HG03097 (cell line): Measurements from ENCODE around the gene NKAIN2.

Experiments used
- ATAC-seq: cut with Tn5 transposase; IDR thresholded peaks from one replicate; pipeline ENCODE4 v1.9.1; 2021; ENCODE audit not compliant: unreplicated experiment, low FRiP score

NKAIN2 gene

GRCh38 chr6:124470803-124471202, 667.1 kb downstream of the NKAIN2 start:
- no peak for ATAC-seq

DNA sequence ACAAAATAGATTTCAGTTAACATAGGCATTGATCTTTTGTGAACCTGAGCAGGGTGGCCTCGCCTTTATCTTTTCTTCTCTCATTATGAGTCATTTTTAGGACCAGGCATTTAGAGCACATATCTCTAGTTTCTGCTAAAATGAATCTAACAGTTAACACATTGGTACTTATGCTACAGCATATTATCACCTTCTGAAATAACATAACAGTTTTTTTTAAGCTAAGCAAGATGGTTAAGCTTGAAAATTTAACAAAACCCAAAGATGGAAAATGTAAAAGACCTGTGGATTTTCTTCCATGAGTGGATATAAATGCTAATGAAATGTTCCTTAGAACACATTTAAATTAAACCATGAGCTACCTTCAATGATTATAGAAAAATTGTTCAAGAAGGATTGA, 671.5 kb downstream of the NKAIN2 start:
- no peak for ATAC-seq

GRCh38 chr6:124478906-124479305, 675.2 kb downstream of the NKAIN2 start:
- ATAC-seq: no peak

- ATAC-seq: no peak
These were observed 676.3 kb downstream of the NKAIN2 start for GRCh38 chr6:124479991-124480430.

DNA sequence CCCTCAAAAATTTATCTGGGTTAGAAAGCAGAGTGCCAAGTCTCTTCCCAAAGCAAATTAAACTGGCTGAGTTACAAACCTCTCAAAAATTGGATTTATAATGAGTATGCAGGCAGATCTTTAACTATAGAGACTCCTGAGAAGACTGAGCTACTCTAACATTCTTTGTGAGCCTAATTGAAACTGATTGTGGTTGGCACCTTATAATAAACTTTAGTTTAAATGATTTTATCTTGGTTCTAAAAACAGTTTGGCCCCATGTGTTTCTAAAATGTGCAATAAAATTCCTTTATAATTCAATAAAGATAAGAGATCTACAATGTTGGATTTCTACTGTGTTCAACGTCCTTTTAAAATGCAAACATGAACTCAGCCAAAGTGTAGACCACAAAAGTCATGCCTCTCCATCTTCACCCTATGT, 678.4 kb downstream of the NKAIN2 start:
- ATAC-seq: no peak

- ATAC-seq: no peak
These were observed 684.2 kb downstream of the NKAIN2 start for GRCh38 chr6:124487623-124488431.

GRCh38 chr6:124490122-124490521, 686.5 kb downstream of the NKAIN2 start:
- no peak for ATAC-seq

DNA sequence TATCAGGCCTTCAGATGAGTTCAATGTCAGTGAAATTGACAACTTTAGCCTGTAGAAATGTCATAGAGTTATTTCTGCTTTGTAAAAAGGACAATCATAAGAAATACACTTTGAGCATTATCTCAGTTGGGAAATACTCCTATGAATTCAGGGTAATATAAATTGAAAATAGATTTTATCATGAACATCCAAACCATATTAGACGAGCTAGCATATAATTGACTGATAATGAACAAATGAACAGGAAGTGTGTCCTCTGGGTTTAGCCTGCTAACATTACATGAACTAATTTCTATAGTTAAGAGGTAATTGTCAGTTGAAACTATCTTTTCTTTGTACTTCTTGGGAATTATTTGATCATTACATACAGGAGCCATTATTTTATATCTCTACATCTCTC, 689.6 kb downstream of the NKAIN2 start:
- no peak for ATAC-seq

- no peak for ATAC-seq
These were observed 691.4 kb downstream of the NKAIN2 start for GRCh38 chr6:124494956-124495664.

GRCh38 chr6:124495665-124496190, 692.1 kb downstream of the NKAIN2 start:
- no peak for ATAC-seq

DNA sequence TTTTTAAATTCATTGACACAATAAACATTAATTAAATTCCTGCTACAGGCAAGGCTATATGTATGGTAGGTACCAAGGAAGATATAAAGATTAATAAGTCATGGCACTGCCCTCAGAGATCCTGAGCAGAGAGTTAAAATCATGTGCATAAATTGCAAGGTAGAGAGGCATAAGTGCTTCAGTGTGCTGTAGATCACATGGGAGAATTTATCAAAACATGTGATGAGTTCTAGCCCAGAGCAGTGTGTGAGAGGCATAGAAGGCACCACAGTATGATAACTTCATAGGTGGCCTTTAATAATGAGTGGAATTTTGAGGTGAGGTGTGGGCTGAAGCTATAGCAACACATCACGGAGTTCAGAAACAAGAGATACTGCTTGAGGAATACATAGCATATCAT, 692.7 kb downstream of the NKAIN2 start:
- no peak for ATAC-seq

GRCh38 chr6:124512431-124512830, 708.8 kb downstream of the NKAIN2 start:
- ATAC-seq: no peak

- ATAC-seq: no peak
These were observed 713.7 kb downstream of the NKAIN2 start for GRCh38 chr6:124517339-124517738.

DNA sequence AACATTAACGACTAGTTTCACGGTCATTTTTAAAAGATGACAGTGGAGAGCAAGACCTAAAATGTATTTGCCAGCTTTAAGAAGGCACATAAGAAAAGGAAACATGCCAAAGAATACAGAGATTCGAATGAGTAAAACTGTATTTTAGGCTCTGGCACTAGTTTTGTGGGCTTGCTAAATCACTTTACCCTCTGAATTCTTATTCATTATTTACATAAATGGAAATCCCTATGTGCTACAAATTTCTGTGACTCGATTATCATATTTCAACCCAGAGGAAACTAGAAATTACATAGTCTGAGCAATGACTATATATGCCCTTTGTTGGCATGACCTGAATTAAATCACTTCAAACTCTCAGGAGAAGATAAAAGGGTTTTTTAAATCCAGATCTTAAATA, 716.8 kb downstream of the NKAIN2 start:
- no peak for ATAC-seq

GRCh38 chr6:124522335-124522734, 718.7 kb downstream of the NKAIN2 start:
- ATAC-seq: no peak

DNA sequence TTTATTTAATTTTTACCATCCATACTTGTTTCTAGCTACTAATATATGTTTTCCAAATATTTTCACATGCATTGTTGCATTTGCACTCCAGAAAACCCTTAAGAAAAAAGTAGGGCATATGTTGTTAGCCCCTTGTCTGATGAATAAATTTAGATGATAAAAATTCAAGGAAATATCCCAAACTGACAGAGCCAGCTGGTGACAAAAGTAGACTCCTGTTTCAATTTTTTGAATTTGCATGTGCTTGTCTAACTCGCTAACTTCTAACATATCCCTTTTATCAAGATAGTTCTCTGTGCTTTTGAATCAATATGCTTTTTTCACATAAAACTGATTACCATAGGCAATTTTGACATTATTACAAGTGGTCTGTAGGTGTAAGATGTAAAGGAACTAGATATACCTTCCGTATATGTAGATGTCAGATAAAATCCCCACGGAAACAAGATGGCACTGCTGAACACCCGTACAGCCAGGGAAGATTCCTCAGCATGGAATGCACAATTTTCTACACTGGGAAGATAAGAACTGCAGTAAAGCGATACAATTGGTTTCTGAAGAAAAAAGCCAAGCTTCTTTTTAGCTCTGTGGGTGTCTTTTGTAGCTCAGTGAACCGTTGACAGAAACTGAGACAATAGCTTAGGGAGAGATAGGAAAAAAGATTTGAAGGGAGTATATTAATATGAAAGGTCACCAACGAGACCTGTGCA, 721.0 kb downstream of the NKAIN2 start:
- no peak for ATAC-seq

GRCh38 chr6:124530926-124531325, 727.3 kb downstream of the NKAIN2 start:
- no peak for ATAC-seq

DNA sequence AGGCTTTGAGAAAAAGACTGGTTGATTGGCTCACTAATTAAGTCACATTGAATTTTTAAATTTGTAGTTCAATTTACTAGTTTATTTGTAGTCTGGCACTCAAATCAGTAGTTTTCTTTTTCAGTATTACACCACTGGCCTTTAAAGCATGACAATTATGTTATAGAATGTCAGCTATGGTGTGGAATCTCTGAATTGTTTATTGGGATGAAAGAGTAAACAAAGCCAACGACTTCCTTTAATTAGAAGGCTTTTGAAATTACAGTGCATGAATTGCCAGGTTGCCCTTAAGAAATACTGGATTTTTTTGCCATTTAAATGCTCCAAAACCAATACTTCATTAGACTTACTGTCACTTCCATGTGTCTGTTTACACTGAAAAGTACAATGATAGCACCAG, 731.6 kb downstream of the NKAIN2 start:
- ATAC-seq: no peak

GRCh38 chr6:124535746-124536145, 732.1 kb downstream of the NKAIN2 start:
- ATAC-seq: no peak

DNA sequence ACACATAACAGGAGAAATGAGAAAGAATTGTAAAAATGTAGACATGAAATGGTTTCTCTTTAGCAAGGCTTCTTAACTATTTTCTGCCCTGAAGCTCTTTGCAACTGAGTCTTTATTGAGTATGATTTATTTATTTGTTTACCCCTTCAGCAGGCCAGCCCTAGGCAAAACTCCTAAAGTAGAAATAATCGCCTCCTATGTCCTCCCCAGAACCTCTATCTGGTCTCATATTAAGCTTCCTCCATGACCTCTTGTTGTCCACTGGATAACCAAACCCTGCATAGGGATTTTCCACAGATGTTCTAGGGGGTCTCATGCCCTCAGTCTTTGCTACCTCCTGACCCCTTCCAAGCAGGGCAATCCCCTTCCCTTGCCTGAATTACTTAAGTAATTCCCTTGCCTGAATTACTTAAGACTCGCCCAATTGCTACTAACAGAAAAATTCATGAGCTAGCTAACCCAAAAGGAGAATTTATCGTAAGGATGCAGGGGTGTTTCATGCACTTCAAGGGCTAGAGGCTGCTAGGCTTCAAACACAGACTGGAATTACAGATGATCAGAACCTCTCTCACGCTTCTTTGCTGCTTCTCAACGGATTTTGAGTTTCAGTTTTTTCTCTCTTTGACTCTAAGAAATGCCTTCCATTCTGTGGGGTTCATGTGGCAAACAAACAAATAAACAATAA, 732.6 kb downstream of the NKAIN2 start:
- ATAC-seq: no peak

DNA sequence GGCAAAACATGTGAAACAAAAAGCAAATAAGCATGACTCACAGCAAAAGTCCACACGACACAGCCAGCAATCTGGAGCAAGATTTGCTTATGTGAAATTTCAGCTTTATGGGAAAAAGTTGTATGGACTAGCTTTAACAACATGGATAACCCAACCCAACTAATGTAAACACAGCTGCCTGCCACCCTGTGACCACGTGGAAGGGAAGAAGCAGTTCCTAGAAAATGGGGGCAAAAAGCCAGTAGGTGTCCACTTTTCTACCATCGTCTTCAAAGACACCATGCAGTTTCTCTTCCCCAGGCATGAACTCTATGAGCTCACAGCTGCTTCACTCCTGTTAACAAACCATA, 733.2 kb downstream of the NKAIN2 start:
- ATAC-seq: no peak
